RWPE1 (cell line): ENCODE data around the gene ZNF672.
A peak's percentile ranks its signal among the peaks of the same experiment; 100 is the strongest.

Experiments used
- CTCF ChIA-PET: fragments of 350-600 bp; sonication (Branson Sonifier 250); formaldehyde crosslinking; extraction: SDS; loops from one replicate; lab custom pipeline; 2021; lab: Yijun Ruan, JAX
- POLR2A ChIA-PET: fragments of 400-600 bp; formaldehyde crosslinking; extraction: SDS; loops from one replicate; lab custom pipeline; 2020; ENCODE audit warnings: antibody characterized with exemption; ENCODE audit not compliant: low non-redundant PET; lab: Yijun Ruan, JAX
- DNase-seq: peaks from one replicate; pipeline ENCODE4 v3.0.0; 2012; ENCODE audit warnings: low spot score
- H3K27ac ChIP-seq: fragments of 450-650 bp; 2 replicates; pipeline ENCODE4 v1.5.1; 2017
- CTCF ChIP-seq: fragments of 450-650 bp; conservative IDR thresholded peaks from 2 replicates; pipeline ENCODE4 v1.5.1; 2017; ENCODE audit warnings: low read depth, mild to moderate bottlenecking

Gene ZNF672

GRCh38 chr1:248857201-248857600 lies 19.2 kb downstream of the ZNF672 start:
- no peak for TF ChIP-seq CTCF
- ChIA-PET CTCF (no interaction called here), POLR2A (no interaction called here)
- no peak for DNase-seq
- peak overlapping the region; percentile 90 for H3K27ac ChIP-seq

GRCh38 chr1:248857749-248858095 lies 19.7 kb downstream of the ZNF672 start:
- DNase-seq: no peak
- H3K27ac ChIP-seq: peak overlapping the region; percentile 90
- CTCF ChIA-PET: interaction anchor here (0.6 to 1.7 kb wide), 5 partner anchors 8 to 1297 kb away, joined by 3 to 9 read pairs (median 4); partner anchors contain the start of gene SH3BP5L
- POLR2A ChIA-PET: interaction anchor here (2.4 kb wide), 1 partner anchor 20 kb away, joined by 21 read pairs; the partner anchor contains the start of gene ZNF672
- no peak for TF ChIP-seq CTCF

- peak; percentile 58 for TF ChIP-seq CTCF
- H3K27ac ChIP-seq: peak overlapping the region; percentile 90
- ChIA-PET CTCF (interaction anchor here (0.6 to 1.7 kb wide), 7 partner anchors 9 to 1297 kb away, joined by 3 to 9 read pairs (median 4); partner anchors contain the start of gene SH3BP5L), POLR2A (interaction anchor here (0.6 to 2.4 kb wide), 3 partner anchors 15 to 20 kb away, joined by 4 to 21 read pairs (median 5); partner anchors contain the start of gene ZNF672)
- DNase-seq: peak; percentile 65
Observed at GRCh38 chr1:248858096-248858890, 20.3 kb downstream of the ZNF672 start.

- DNase-seq: peak; percentile 95
- POLR2A ChIA-PET: interaction anchor here (0.6 to 2.4 kb wide), 3 partner anchors 14 to 21 kb away, joined by 4 to 21 read pairs (median 5); partner anchors contain the start of gene ZNF672
- TF ChIP-seq CTCF: no peak
- peak within 1 kb of the TSS; percentile 90 for H3K27ac ChIP-seq
- CTCF ChIA-PET: interaction anchor here (1.5 to 1.7 kb wide), 2 partner anchors 10 to 18 kb away, joined by 6 to 9 read pairs; no protein-coding TSS in a partner anchor
Observed at GRCh38 chr1:248858891-248859889, 21.2 kb downstream of the ZNF672 start, which contains the start of gene ZNF692. Gene ZNF692, minus strand, starts transcription at chr1:248859085. Its CDS starts 776 bp downstream, at chr1:248858309.

- POLR2A ChIA-PET: interaction anchor here (0.5 to 2.4 kb wide), 2 partner anchors 22 to 41 kb away, joined by 3 to 21 read pairs; partner anchors contain the start of gene ZNF672
- H3K27ac ChIP-seq: no peak overlapping the region
- CTCF ChIA-PET: interaction anchor here (1.5 kb wide), 1 partner anchor 18 kb away, joined by 6 read pairs; no protein-coding TSS in a partner anchor
- no peak for DNase-seq
- no peak for TF ChIP-seq CTCF
Observed at GRCh38 chr1:248860007-248860406, 22.0 kb downstream of the ZNF672 start.
